Measurements from ENCODE around the gene DCTD. TPM values are rescaled to one million over a fixed set of nuclear protein-coding genes. Genes with fewer than 3 reads are reported as not detected.

The DCTD gene
- total and polyA plus RNA-seq, 2 experiments from 2014 or later, result 39.3 to 40.3 TPM

DNA sequence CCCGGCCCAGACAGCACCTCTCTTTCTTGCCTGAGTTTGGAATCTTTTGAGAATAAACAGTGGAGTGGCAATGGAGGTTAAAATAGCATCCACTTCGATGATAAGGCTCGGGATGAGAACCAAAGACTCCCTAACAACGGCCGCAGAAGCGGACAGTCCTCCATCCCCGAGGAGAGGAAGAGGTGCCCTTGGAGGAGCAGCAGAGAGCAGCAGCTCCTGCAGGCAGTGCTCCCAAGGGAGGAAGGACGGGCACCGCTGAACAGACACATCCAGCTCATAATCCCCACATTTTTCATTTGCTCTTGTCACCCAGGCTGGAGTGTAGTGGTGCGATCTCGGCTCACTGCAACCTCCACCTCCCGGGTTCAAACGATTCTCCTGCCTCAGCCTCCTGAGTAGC lies 61.3 kb downstream of the DCTD start:
- Histone ChIP-seq H3K9me2 (ENCODE audit: insufficient read depth) (peaks cover 4% of the 10 kb centered on the region; the same call in 1 of the 2 replicates), H3K27ac (ENCODE audit: low read depth) (no peak overlapping the region), H4K20me1 (replicated peaks; ENCODE audit: insufficient read depth) (no peaks in the 10 kb centered on the region), H3K36me3 (ENCODE audit: insufficient read depth) (no peaks in the 10 kb centered on the region), H3K4me1 (ENCODE audit: insufficient read depth) (0 out of 2 replicates have a peak, but pooled peaks cover 6% of the 10 kb centered on the region), H2AFZ (no peak overlapping the region), H3F3A (replicated peaks; ENCODE audit: low read depth) (no peaks in the 10 kb centered on the region), H3K79me2 (replicated peaks; ENCODE audit: insufficient read depth) (no peaks in the 10 kb centered on the region), H3K4me2 (no peak overlapping the region), H3K4me3 (no peak overlapping the region), H3K27me3 (ENCODE audit: insufficient read depth) (no peaks in the 10 kb centered on the region)
- Mint-ChIP-seq H3K36me3 (ENCODE audit: low read depth) (peaks cover 11% of the 10 kb centered on the region), H3K4me3 (no peak overlapping the region), H3K9me3 (peaks cover 22% of the 10 kb centered on the region), H3K27me3 (ENCODE audit: insufficient read depth, low read depth, poor library complexity) (peaks cover 6% of the 10 kb centered on the region), H3K27ac (no peak overlapping the region), H3K4me1 (peaks cover 10% of the 10 kb centered on the region)
- ATAC-seq (no peak), DNase-seq (ENCODE audit: low spot score) (no peak)
- TF ChIP-seq, protein P1, sequence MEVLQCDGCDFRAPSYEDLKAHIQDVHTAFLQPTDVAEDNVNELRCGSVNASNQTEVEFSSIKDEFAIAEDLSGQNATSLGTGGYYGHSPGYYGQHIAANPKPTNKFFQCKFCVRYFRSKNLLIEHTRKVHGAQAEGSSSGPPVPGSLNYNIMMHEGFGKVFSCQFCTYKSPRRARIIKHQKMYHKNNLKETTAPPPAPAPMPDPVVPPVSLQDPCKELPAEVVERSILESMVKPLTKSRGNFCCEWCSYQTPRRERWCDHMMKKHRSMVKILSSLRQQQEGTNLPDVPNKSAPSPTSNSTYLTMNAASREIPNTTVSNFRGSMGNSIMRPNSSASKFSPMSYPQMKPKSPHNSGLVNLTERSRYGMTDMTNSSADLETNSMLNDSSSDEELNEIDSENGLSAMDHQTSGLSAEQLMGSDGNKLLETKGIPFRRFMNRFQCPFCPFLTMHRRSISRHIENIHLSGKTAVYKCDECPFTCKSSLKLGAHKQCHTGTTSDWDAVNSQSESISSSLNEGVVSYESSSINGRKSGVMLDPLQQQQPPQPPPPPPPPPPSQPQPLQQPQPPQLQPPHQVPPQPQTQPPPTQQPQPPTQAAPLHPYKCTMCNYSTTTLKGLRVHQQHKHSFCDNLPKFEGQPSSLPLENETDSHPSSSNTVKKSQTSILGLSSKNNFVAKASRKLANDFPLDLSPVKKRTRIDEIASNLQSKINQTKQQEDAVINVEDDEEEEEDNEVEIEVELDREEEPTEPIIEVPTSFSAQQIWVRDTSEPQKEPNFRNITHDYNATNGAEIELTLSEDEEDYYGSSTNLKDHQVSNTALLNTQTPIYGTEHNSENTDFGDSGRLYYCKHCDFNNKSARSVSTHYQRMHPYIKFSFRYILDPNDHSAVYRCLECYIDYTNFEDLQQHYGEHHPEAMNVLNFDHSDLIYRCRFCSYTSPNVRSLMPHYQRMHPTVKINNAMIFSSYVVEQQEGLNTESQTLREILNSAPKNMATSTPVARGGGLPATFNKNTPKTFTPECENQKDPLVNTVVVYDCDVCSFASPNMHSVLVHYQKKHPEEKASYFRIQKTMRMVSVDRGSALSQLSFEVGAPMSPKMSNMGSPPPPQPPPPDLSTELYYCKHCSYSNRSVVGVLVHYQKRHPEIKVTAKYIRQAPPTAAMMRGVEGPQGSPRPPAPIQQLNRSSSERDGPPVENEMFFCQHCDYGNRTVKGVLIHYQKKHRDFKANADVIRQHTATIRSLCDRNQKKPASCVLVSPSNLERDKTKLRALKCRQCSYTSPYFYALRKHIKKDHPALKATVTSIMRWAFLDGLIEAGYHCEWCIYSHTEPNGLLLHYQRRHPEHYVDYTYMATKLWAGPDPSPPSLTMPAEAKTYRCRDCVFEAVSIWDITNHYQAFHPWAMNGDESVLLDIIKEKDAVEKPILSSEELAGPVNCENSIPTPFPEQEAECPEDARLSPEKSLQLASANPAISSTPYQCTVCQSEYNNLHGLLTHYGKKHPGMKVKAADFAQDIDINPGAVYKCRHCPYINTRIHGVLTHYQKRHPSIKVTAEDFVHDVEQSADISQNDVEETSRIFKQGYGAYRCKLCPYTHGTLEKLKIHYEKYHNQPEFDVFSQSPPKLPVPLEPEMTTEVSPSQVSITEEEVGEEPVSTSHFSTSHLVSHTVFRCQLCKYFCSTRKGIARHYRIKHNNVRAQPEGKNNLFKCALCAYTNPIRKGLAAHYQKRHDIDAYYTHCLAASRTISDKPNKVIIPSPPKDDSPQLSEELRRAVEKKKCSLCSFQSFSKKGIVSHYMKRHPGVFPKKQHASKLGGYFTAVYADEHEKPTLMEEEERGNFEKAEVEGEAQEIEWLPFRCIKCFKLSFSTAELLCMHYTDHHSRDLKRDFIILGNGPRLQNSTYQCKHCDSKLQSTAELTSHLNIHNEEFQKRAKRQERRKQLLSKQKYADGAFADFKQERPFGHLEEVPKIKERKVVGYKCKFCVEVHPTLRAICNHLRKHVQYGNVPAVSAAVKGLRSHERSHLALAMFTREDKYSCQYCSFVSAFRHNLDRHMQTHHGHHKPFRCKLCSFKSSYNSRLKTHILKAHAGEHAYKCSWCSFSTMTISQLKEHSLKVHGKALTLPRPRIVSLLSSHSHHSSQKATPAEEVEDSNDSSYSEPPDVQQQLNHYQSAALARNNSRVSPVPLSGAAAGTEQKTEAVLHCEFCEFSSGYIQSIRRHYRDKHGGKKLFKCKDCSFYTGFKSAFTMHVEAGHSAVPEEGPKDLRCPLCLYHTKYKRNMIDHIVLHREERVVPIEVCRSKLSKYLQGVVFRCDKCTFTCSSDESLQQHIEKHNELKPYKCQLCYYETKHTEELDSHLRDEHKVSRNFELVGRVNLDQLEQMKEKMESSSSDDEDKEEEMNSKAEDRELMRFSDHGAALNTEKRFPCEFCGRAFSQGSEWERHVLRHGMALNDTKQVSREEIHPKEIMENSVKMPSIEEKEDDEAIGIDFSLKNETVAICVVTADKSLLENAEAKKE (CRISPR knock-in tag; IDR thresholded peaks at IDR 0.05), result no peak
- TF ChIP-seq, protein P2, sequence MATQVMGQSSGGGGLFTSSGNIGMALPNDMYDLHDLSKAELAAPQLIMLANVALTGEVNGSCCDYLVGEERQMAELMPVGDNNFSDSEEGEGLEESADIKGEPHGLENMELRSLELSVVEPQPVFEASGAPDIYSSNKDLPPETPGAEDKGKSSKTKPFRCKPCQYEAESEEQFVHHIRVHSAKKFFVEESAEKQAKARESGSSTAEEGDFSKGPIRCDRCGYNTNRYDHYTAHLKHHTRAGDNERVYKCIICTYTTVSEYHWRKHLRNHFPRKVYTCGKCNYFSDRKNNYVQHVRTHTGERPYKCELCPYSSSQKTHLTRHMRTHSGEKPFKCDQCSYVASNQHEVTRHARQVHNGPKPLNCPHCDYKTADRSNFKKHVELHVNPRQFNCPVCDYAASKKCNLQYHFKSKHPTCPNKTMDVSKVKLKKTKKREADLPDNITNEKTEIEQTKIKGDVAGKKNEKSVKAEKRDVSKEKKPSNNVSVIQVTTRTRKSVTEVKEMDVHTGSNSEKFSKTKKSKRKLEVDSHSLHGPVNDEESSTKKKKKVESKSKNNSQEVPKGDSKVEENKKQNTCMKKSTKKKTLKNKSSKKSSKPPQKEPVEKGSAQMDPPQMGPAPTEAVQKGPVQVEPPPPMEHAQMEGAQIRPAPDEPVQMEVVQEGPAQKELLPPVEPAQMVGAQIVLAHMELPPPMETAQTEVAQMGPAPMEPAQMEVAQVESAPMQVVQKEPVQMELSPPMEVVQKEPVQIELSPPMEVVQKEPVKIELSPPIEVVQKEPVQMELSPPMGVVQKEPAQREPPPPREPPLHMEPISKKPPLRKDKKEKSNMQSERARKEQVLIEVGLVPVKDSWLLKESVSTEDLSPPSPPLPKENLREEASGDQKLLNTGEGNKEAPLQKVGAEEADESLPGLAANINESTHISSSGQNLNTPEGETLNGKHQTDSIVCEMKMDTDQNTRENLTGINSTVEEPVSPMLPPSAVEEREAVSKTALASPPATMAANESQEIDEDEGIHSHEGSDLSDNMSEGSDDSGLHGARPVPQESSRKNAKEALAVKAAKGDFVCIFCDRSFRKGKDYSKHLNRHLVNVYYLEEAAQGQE (IDR thresholded peaks at IDR 0.05; ENCODE audit: unreplicated experiment), result no peak
- no peak for TF ChIP-seq POLR2AphosphoS5 (IDR thresholded peaks at IDR 0.05; ENCODE audit: low read depth)
- no peak for TF ChIP-seq ZNF331 (CRISPR knock-in tag; IDR thresholded peaks at IDR 0.05; ENCODE audit: low read depth)
- TF ChIP-seq CREB1 (CRISPR knock-in tag; IDR thresholded peaks at IDR 0.05; ENCODE audit: low read depth), result no peak
- no peak for TF ChIP-seq ZNF114 (CRISPR knock-in tag; IDR thresholded peaks at IDR 0.05)
